ENCODE results near the gene RBM24.

RBM24 gene

GRCh38 chr6:17281497-17282481 is 628 bp downstream of the RBM24 start (continued):
- TF ChIP-seq ZNF639 (tag by site-specific recombination; IDR thresholded peaks at IDR 0.05): no peak
- no peak for TF ChIP-seq ZNF202 (tag by site-specific recombination; IDR thresholded peaks at IDR 0.05; ENCODE audit: borderline replicate concordance)
- TF ChIP-seq WT1 (tag by site-specific recombination; IDR thresholded peaks at IDR 0.05): no peak
- no peak for TF ChIP-seq ZFP3 (tag by site-specific recombination; IDR thresholded peaks at IDR 0.05; ENCODE audit: low read depth)
- TF ChIP-seq ZNF335 (tag by site-specific recombination; conservative IDR thresholded peaks at IDR 0.05): peak; percentile 61
- TF ChIP-seq ZXDB (tag by site-specific recombination; IDR thresholded peaks at IDR 0.05): 0 out of 2 replicates have a peak, but pooled peaks have one; percentile 24
- TF ChIP-seq ZNF510 (tag by site-specific recombination; IDR thresholded peaks at IDR 0.05; ENCODE audit: insufficient replicate concordance): no peak
- no peak for TF ChIP-seq ZNF366 (tag by site-specific recombination; conservative IDR thresholded peaks at IDR 0.05)
- TF ChIP-seq PRDM10 (tag by site-specific recombination; IDR thresholded peaks at IDR 0.05): no peak
- TF ChIP-seq ZNF555 (tag by site-specific recombination; conservative IDR thresholded peaks at IDR 0.05): no peak
- TF ChIP-seq ZNF664 (tag by site-specific recombination; IDR thresholded peaks at IDR 0.05): no peak
- TF ChIP-seq ZBTB20 (tag by site-specific recombination; IDR thresholded peaks at IDR 0.05): peak; percentile 87
- no peak for TF ChIP-seq ZNF530 (tag by site-specific recombination; IDR thresholded peaks at IDR 0.05; ENCODE audit: low read depth)
- TF ChIP-seq ZNF140 (tag by site-specific recombination; IDR thresholded peaks at IDR 0.05): no peak
- no peak for TF ChIP-seq ZBTB44 (tag by site-specific recombination; IDR thresholded peaks at IDR 0.05)
- TF ChIP-seq PATZ1 (tag by site-specific recombination; IDR thresholded peaks at IDR 0.05): no peak; the same call in none of the 2 replicates
- no peak for TF ChIP-seq ZSCAN4 (tag by site-specific recombination; IDR thresholded peaks at IDR 0.05)
- no peak for TF ChIP-seq SCRT2 (tag by site-specific recombination; IDR thresholded peaks at IDR 0.05)
- TF ChIP-seq ZNF704 (tag by site-specific recombination; IDR thresholded peaks at IDR 0.05): no peak
- no peak for TF ChIP-seq ZNF423 (tag by site-specific recombination; IDR thresholded peaks at IDR 0.05)
- no peak for TF ChIP-seq ZNF843 (tag by site-specific recombination; IDR thresholded peaks at IDR 0.05)
- TF ChIP-seq ZNF701 (tag by site-specific recombination; IDR thresholded peaks at IDR 0.05): no peak
- TF ChIP-seq ZNF529 (tag by site-specific recombination; IDR thresholded peaks at IDR 0.05; ENCODE audit: insufficient replicate concordance): no peak
- TF ChIP-seq ZNF157 (tag by site-specific recombination; IDR thresholded peaks at IDR 0.05): no peak
- peak; percentile 69 for TF ChIP-seq ZBTB26 (tag by site-specific recombination; optimal IDR thresholded peaks at IDR 0.05)
- TF ChIP-seq ZNF548 (tag by site-specific recombination; IDR thresholded peaks at IDR 0.05): no peak
- TF ChIP-seq ZSCAN23 (tag by site-specific recombination; IDR thresholded peaks at IDR 0.05): no peak

Data from HEK293 (cell line).